ENCODE results near the gene SH2D2A. TPM values are rescaled to one million over a fixed set of nuclear protein-coding genes. Genes with fewer than 3 reads are reported as not detected.

The SH2D2A gene
- total RNA-seq, 4 donors from 2014 or later = 0.94 TPM; not detected in 3

DNA sequence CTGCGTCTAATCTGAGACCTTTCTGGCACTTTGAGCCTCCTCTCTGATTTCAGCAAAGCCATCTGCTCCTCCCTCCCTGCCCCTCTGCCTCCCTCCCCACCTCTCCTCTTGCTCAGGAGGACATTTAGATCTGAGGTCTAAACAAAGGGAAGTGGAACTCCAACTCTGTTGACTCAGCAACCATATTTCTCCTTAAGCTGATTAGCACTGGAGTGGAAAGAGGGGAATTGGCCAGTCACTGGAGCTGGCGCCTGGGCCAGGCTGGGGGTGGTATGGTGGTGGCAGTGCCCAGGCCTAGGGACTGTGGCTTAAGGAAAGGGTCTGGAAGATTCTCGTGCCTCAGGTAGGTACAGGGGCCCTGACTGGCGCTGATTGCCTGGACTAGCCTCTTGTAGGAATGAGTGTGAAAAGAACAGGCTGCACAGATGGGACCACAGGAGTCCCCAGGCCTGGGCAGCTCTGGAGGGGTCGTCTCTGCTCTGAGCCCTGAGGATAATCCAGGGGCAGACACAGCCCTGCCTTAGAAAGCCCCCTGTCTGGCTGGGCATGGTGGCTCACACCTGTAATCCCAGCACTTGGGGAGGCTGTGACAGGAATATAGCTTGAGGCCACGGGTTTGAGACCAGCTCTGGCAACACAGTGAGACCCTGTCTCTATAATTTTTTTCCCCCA lies 11.9 kb downstream of the SH2D2A start:
- TF ChIP-seq POLR2AphosphoS5 (IDR thresholded peaks at IDR 0.05) = no peak
- TF ChIP-seq, protein P1, sequence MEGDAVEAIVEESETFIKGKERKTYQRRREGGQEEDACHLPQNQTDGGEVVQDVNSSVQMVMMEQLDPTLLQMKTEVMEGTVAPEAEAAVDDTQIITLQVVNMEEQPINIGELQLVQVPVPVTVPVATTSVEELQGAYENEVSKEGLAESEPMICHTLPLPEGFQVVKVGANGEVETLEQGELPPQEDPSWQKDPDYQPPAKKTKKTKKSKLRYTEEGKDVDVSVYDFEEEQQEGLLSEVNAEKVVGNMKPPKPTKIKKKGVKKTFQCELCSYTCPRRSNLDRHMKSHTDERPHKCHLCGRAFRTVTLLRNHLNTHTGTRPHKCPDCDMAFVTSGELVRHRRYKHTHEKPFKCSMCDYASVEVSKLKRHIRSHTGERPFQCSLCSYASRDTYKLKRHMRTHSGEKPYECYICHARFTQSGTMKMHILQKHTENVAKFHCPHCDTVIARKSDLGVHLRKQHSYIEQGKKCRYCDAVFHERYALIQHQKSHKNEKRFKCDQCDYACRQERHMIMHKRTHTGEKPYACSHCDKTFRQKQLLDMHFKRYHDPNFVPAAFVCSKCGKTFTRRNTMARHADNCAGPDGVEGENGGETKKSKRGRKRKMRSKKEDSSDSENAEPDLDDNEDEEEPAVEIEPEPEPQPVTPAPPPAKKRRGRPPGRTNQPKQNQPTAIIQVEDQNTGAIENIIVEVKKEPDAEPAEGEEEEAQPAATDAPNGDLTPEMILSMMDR (IDR thresholded peaks at IDR 0.05) = no peak
- no peak for TF ChIP-seq POLR2A (IDR thresholded peaks at IDR 0.05)
- TF ChIP-seq EP300 (IDR thresholded peaks at IDR 0.05) = no peak
- 51% methylated on average over 4 of the region's 6 CpGs; no CpG with 5 or more reads in 1 of the 2 donors for WGBS, 2 donors (ENCODE audit: low coverage in 1 of 2)
- Histone ChIP-seq H3K9me3 (no peaks in the 10 kb centered on the region), H3K27me3 (no peaks in the 10 kb centered on the region), H3K4me1 (peaks cover 0 to 42% (median 17%) of the 10 kb centered on the region in 3 donors), H3K4me3 (no peak overlapping the region), H3K36me3 (peaks cover 4 to 32% of the 10 kb centered on the region in 2 donors), H3K27ac (no peak overlapping the region)
- no peak for ATAC-seq

DNA sequence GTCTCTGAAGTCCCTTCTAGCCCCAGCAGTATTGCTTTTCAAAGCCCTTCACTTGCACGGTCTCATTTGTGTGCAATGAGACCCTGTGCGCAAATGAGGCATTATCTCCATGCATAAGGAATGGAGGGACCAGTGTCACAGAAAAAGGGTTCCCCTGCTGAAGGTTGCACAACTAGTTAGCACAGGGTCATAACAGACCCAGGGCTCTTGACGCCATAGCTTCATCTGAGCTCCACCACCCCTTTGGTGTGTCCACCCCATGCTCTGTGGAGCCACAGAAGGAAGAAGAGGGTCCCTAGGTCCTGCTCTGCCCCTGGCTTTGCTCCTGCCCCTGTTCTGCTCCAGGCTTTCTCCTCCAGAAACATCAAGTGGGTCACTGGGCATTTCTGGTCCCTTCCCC lies 12.6 kb downstream of the SH2D2A start:
- peaks cover 0 to 42% (median 17%) of the 10 kb centered on the region in 3 donors for H3K4me1 ChIP-seq
- no peak overlapping the region for H3K4me3 ChIP-seq
- H3K9me3 ChIP-seq = no peaks in the 10 kb centered on the region
- no peak for ATAC-seq
- H3K36me3 ChIP-seq = peaks cover 4 to 38% of the 10 kb centered on the region in 2 donors
- 95% methylated on average over 2 of the region's 3 CpGs; no CpG with 5 or more reads in 1 of the 2 donors for WGBS, 2 donors (ENCODE audit: low coverage in 1 of 2)
- TF ChIP-seq POLR2AphosphoS5 (IDR thresholded peaks at IDR 0.05) = no peak
- TF ChIP-seq EP300 (IDR thresholded peaks at IDR 0.05) = no peak
- TF ChIP-seq, protein P1 (IDR thresholded peaks at IDR 0.05) = no peak
- TF ChIP-seq POLR2A (IDR thresholded peaks at IDR 0.05) = no peak
- H3K27ac ChIP-seq = no peak overlapping the region
- no peaks in the 10 kb centered on the region for H3K27me3 ChIP-seq

DNA sequence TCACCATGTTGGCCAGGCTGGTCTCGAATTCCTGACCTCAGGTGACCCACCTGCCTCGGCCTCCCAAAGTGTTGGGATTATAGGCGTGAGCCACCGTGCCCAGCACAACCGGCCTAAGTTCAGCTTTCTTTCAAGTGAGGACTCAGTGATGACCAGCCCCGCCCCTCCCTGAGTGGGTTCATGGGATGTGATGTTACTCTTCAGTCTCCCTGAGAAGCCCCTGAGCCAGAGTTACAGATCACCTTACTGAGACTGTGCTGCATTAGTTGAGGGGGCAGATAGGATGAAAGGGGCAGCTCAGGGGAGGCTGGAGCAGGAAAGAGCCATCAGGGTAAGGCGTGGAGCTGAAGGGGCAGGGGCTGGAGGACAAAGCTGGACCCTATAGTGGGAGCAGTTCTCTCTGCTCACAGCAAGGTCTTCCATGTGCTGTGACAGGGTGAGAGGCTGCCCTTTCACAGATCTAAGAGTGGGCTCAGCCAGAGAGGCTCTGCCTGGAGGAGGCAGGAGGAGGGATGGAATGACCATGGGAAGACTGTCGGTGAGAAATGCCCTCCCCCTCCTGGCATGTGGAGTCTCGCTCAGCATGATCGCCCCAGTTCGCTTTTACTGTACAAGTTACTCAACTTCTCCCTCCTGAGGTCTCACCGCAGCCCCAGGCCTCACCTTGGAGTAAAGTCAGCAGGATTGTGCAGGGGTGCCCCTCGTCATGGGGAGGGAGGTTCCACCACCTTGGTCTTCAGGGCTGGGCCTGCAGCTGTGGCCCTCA lies 13.4 kb downstream of the SH2D2A start:
- ATAC-seq = no peak
- Histone ChIP-seq H3K4me1 (peaks cover 0 to 42% (median 17%) of the 10 kb centered on the region in 3 donors), H3K4me3 (no peak overlapping the region), H3K27ac (no peak overlapping the region), H3K9me3 (no peaks in the 10 kb centered on the region), H3K36me3 (peaks cover 4 to 46% of the 10 kb centered on the region in 2 donors), H3K27me3 (no peaks in the 10 kb centered on the region)
- WGBS, 2 donors (ENCODE audit: low coverage in 1 of 2) = 80% methylated on average over 2 of the region's 13 CpGs; no CpG with 5 or more reads in 1 of the 2 donors
- no peak for TF ChIP-seq POLR2AphosphoS5 (IDR thresholded peaks at IDR 0.05)
- TF ChIP-seq POLR2A (IDR thresholded peaks at IDR 0.05) = no peak
- TF ChIP-seq, protein P1 (IDR thresholded peaks at IDR 0.05) = no peak

DNA sequence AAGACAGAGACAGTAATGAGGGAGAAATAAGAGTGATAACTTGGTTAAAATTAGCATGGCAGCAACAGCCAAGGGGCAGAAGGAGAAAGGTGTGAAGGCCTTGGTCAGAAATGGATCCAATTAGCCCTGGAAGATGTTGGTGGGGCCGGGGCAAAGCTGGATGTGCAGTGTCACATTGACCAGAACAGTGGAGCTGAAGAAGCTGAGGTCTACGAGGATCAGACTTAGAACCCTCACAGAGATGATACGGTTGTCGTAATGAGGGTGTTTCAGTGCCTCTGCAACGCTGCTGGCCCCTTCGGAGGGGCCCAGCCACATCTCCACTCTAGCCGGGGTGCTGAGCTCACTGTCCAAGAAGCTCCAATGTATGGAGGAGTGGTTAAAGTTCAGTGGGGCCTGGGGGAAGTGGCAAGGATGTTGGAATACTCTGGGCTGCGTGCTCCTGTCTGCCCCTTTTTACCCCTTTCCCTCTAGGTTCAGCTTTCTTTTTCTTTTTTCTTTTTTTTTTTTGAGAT lies 14.2 kb downstream of the SH2D2A start:
- no peak overlapping the region for H3K27ac ChIP-seq
- H3K4me3 ChIP-seq = no peak overlapping the region
- WGBS, 2 donors (ENCODE audit: low coverage in 1 of 2) = 74 to 91% methylated on average over 3 to 8 of the region's 8 CpGs
- H3K9me3 ChIP-seq = no peaks in the 10 kb centered on the region
- H3K36me3 ChIP-seq = peaks cover 4 to 54% of the 10 kb centered on the region in 2 donors
- no peak for ATAC-seq
- TF ChIP-seq, protein P1 (IDR thresholded peaks at IDR 0.05) = no peak
- no peak for TF ChIP-seq EP300 (IDR thresholded peaks at IDR 0.05)
- no peak for TF ChIP-seq POLR2A (IDR thresholded peaks at IDR 0.05)
- TF ChIP-seq POLR2AphosphoS5 (IDR thresholded peaks at IDR 0.05) = no peak
- H3K27me3 ChIP-seq = no peaks in the 10 kb centered on the region
- H3K4me1 ChIP-seq = peaks cover 0 to 42% (median 17%) of the 10 kb centered on the region in 3 donors
